SU-DHL-6 (cell line): ENCODE data around the gene KRTAP17-1.
"Not testable (repeated sequence)": the region's sequence is repeated elsewhere in the genome, so short reads cannot be mapped to it uniquely, and the experiment has no call there.

Experiments
- H2AFZ ChIP-seq: fragments of 200-600 bp; sonication (generic); 2 replicates; pipeline ENCODE4 v1.6.1; 2014; ENCODE audit warnings: low read depth, mild to moderate bottlenecking, moderate library complexity, mixed read lengths, antibody characterized with exemption, low read length; ENCODE audit not compliant: severe bottlenecking
- H3F3A ChIP-seq: fragments of 200-600 bp; shearing (Covaris generic); 2 replicates; pipeline ENCODE4 v1.6.0; 2016; ENCODE audit warnings: antibody characterized with exemption, mild to moderate bottlenecking; ENCODE audit not compliant: insufficient read depth
- H3K27ac ChIP-seq: fragments of 200-600 bp; sonication (generic); 2 replicates; pipeline ENCODE4 v1.5.1; 2016; ENCODE audit warnings: low read depth, mild to moderate bottlenecking, low read length, moderate library complexity, mixed read lengths
- H3K27me3 ChIP-seq: fragments of 200-600 bp; sonication (generic), shearing (Covaris generic); 2 replicates; pipeline ENCODE4 v1.6.0; 2014; ENCODE audit warnings: mild to moderate bottlenecking, low read length
- H3K36me3 ChIP-seq: fragments of 200-600 bp; sonication (generic); 2 replicates; pipeline ENCODE4 v1.6.1; 2014; ENCODE audit warnings: mild to moderate bottlenecking, low read length, mixed read lengths
- H3K4me2 ChIP-seq: fragments of 300-600, 200-600 bp; shearing (Covaris generic), sonication (generic); 2 replicates; pipeline ENCODE4 v1.6.0; 2014; ENCODE audit warnings: low read length, low read depth, mild to moderate bottlenecking; ENCODE audit not compliant: poor library complexity, severe bottlenecking
- H3K4me3 ChIP-seq: fragments of 200-600 bp; sonication (generic); 2 replicates; pipeline ENCODE4 v1.5.1; 2014; ENCODE audit warnings: antibody characterized with exemption, low read length, mild to moderate bottlenecking, mixed read lengths; ENCODE audit not compliant: insufficient read depth, poor library complexity, severe bottlenecking
- H3K79me2 ChIP-seq: fragments of 200-600 bp; sonication (generic); 2 replicates; pipeline ENCODE4 v1.6.1; 2014; ENCODE audit warnings: mild to moderate bottlenecking, low read length, moderate library complexity; ENCODE audit not compliant: insufficient read depth
- H3K9ac ChIP-seq: fragments of 200-600 bp; sonication (generic); 2 replicates; pipeline ENCODE4 v1.7.0; 2014; ENCODE audit warnings: mild to moderate bottlenecking, low read length
- H3K9me2 ChIP-seq: fragments of 200-600 bp; sonication (generic); replicated peaks from 2 replicates; pipeline ENCODE4 v1.6.1; 2014; ENCODE audit warnings: low read length; ENCODE audit not compliant: insufficient read depth
- H3K9me3 ChIP-seq: fragments of 200-600 bp; sonication (generic); 2 replicates; pipeline ENCODE4 v1.6.1; 2014; ENCODE audit warnings: low read length, mixed read lengths; ENCODE audit not compliant: insufficient read depth
- H4K20me1 ChIP-seq: fragments of 200-600 bp; sonication (generic); 2 replicates; pipeline ENCODE4 v1.6.1; 2014; ENCODE audit warnings: low read depth, mild to moderate bottlenecking, antibody characterized with exemption, low read length, moderate library complexity, mixed read lengths
- CTCF ChIP-seq: fragments of 200-600 bp; sonication (generic); IDR thresholded peaks from one replicate; pipeline ENCODE4 v1.5.1; 2017; ENCODE audit warnings: antibody characterized with exemption, mild to moderate bottlenecking, low read length, moderate library complexity; ENCODE audit not compliant: insufficient read depth, poor library complexity, severe bottlenecking
- EZH2phosphoT487 ChIP-seq: fragments of 200-600 bp; sonication (generic), shearing (Covaris generic); conservative IDR thresholded peaks from 2 replicates; pipeline ENCODE4 v1.6.1; 2018; ENCODE audit warnings: mild to moderate bottlenecking, antibody characterized with exemption, low read length, moderate library complexity, mixed read lengths

KRTAP17-1 gene

DNA sequence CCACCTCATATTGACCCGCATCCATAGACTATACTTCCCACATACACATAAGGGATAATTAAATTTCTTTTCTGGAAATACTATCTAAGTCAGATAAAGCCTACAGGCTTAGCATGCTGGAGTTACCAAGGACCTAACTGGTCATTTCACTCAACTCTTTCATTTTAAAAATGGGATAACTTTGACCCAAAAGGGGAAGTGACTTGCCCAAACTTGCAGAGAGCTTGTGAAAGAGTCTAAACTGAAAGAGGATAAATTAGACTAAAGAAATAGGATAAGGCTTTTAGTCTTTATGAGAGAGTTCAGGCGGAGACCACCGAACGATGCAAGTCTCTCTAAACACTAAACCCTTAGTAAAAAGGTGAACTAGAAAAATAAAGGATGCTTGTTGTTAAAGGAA, 39.0 kb upstream of the KRTAP17-1 start:
- H3K4me3 ChIP-seq: no peak overlapping the region
- H3K4me2 ChIP-seq: no peak overlapping the region
- H3K27me3 ChIP-seq: no peaks in the 10 kb centered on the region
- no peak overlapping the region for H2AFZ ChIP-seq
- no peaks in the 10 kb centered on the region for H4K20me1 ChIP-seq
- no peaks in the 10 kb centered on the region for H3K79me2 ChIP-seq
- H3K36me3 ChIP-seq: no peaks in the 10 kb centered on the region
- no peak overlapping the region for H3K9ac ChIP-seq
- no peaks in the 10 kb centered on the region for H3K9me2 ChIP-seq
- no peaks in the 10 kb centered on the region for H3F3A ChIP-seq
- H3K27ac ChIP-seq: no peak overlapping the region
- H3K9me3 ChIP-seq: no peaks in the 10 kb centered on the region
- no peak for TF ChIP-seq CTCF

DNA sequence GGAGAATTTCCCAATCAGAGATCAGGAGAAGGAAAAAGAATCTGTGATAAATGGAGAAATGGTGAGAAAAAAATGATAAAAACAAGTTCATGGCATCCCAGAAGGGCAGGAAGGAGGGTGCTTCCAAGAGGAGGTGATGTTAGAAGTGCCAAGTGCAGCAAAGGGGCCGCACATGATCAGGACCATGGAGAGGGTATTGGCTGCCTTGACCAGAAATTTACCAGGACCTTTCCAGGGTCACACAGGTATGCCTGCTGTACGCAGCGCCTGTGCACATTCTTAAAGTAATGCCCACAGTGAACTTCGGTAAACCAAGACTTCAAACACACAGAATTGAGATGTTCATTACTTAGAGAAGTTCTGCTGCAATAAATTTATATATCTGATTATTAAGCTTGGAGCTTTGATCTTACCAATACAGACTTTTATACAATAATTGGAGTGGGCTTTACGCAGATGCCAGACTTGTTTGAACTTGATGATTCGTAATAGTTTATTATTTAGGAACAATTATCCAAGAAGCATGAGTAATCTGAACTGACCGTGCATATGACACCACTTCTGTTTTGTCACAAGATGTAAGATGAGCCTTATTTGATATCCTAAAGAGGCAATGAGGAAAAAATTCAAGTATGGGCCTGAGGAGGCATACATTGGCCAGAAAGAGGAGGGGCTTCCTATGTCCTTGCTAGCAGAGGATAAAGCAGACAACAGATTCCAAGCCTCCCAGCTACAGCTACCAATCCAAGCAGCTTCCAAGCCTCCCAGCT, 37.3 kb upstream of the KRTAP17-1 start:
- H3K4me3 ChIP-seq: no peak overlapping the region
- H3K27me3 ChIP-seq: no peaks in the 10 kb centered on the region
- no peak overlapping the region for H3K4me2 ChIP-seq
- no peak overlapping the region for H2AFZ ChIP-seq
- no peak overlapping the region for H3K27ac ChIP-seq
- no peaks in the 10 kb centered on the region for H3K9me3 ChIP-seq
- no peak for TF ChIP-seq CTCF
- no peak for TF ChIP-seq EZH2phosphoT487
- H4K20me1 ChIP-seq: no peaks in the 10 kb centered on the region
- H3K9ac ChIP-seq: no peak overlapping the region
- no peaks in the 10 kb centered on the region for H3F3A ChIP-seq
- no peaks in the 10 kb centered on the region for H3K36me3 ChIP-seq
- no peaks in the 10 kb centered on the region for H3K9me2 ChIP-seq
- no peaks in the 10 kb centered on the region for H3K79me2 ChIP-seq

DNA sequence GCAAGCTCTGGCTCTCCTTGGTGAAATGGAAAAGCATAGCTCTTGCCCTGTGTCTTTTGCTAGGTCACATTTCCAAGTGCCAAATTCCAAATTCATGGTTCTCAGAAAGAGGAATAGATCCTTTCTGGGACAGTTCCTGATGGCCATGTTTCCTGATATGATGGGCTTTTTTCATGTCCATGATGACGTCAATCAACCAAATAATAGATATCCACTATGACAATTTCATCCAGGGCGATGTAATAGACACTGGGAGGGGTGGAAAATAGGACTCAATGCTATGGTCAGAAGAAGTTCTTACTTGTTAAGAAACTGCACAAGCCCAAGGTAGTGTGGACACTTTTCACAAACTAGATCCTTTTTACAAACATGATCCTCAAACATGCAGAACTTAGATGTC, 35.7 kb upstream of the KRTAP17-1 start:
- Histone ChIP-seq H3K79me2 (no peaks in the 10 kb centered on the region), H3K9me2 (no peaks in the 10 kb centered on the region), H3K27me3 (no peaks in the 10 kb centered on the region), H3K4me3 (no peak overlapping the region), H3K4me2 (no peak overlapping the region), H3K9me3 (no peaks in the 10 kb centered on the region), H3K36me3 (no peaks in the 10 kb centered on the region), H3F3A (no peaks in the 10 kb centered on the region), H3K9ac (no peak overlapping the region), H3K27ac (no peak overlapping the region), H2AFZ (no peak overlapping the region), H4K20me1 (no peaks in the 10 kb centered on the region)
- no peak for TF ChIP-seq CTCF
- TF ChIP-seq EZH2phosphoT487: no peak

- H3K9ac ChIP-seq, H3F3A ChIP-seq, H3K27me3 ChIP-seq, H3K9me3 ChIP-seq, H3K4me2 ChIP-seq, H4K20me1 ChIP-seq, H3K79me2 ChIP-seq, H3K9me2 ChIP-seq, H3K36me3 ChIP-seq, H3K27ac ChIP-seq, H3K4me3 ChIP-seq, H2AFZ ChIP-seq: not testable (repeated sequence)
These were observed 34.9 kb upstream of the KRTAP17-1 start, which contains the start of gene KRT33A for GRCh38 chr17:41350381-41350878. KRT33A (minus strand) TSS chr17:41350828; CDS start chr17:41350767, 61 bp downstream.
